IPS-18c (cell line): ENCODE measurements around the gene PALM.
A peak's percentile ranks its signal among the peaks of the same experiment; 100 is the strongest.

Experiments used
- H3K4me3 ChIP-seq: 2 replicates; pipeline ENCODE4 v1.7.0; 2013; ENCODE audit warnings: low read depth, mild to moderate bottlenecking, low read length, moderate library complexity; ENCODE audit not compliant: insufficient read depth
- H3K9me3 ChIP-seq: one replicate; pipeline ENCODE4 v1.6.1; 2013; ENCODE audit warnings: mild to moderate bottlenecking, low read length, moderate library complexity; ENCODE audit not compliant: control insufficient read depth, insufficient read depth

The PALM gene

DNA sequence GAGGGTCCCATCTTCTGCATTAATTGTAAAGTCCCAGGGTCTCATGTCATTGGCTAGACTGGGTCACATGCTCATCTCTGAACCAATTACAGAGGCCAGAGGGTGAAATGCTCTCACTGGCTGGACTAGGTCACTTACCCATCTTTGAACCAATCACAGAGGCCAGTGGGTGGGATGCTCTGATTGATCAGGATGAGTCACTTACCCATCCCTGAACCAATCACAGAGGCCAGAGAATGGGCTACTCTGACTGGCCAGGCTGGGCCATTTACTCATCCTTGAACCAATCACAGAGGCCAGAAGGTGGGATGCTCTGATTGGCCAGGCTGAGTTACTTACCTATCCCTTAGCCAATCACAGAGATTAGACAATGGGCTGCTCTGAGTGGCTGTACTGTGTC is 47.5 kb downstream of the PALM start:
- Histone ChIP-seq H3K9me3 (peaks cover 3% of the 10 kb centered on the region), H3K4me3 (no peak overlapping the region)

DNA sequence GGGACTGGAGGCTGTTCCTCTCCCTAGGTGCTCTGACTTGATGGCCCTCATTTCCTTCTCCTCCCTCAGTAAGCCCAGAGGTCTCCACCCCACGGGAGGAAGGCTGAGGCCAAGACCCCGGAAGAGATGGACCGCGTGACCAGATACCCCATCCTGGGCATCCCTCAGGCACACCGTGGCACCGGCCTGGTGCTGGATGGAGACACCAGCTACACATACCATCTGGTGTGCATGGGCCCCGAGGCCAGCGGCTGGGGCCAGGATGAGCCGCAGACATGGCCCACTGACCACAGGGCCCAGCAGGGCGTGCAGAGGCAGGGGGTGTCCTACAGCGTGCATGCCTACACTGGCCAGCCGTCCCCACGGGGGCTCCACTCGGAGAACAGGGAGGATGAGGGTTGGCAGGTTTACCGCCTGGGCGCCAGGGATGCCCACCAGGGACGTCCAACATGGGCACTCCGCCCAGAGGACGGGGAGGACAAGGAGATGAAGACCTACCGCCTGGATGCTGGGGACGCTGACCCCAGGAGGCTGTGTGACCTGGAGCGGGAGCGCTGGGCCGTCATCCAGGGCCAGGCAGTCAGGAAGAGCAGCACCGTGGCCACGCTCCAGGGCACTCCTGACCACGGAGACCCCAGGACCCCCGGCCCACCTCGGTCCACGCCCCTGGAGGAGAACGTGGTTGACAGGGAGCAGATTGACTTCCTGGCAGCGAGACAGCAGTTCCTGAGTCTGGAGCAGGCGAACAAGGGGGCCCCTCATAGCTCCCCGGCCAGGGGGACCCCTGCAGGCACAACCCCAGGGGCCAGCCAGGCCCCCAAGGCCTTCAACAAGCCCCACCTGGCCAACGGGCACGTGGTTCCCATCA is 48.3 kb downstream of the PALM start:
- Histone ChIP-seq H3K9me3 (peaks cover 3% of the 10 kb centered on the region), H3K4me3 (no peak overlapping the region)

DNA sequence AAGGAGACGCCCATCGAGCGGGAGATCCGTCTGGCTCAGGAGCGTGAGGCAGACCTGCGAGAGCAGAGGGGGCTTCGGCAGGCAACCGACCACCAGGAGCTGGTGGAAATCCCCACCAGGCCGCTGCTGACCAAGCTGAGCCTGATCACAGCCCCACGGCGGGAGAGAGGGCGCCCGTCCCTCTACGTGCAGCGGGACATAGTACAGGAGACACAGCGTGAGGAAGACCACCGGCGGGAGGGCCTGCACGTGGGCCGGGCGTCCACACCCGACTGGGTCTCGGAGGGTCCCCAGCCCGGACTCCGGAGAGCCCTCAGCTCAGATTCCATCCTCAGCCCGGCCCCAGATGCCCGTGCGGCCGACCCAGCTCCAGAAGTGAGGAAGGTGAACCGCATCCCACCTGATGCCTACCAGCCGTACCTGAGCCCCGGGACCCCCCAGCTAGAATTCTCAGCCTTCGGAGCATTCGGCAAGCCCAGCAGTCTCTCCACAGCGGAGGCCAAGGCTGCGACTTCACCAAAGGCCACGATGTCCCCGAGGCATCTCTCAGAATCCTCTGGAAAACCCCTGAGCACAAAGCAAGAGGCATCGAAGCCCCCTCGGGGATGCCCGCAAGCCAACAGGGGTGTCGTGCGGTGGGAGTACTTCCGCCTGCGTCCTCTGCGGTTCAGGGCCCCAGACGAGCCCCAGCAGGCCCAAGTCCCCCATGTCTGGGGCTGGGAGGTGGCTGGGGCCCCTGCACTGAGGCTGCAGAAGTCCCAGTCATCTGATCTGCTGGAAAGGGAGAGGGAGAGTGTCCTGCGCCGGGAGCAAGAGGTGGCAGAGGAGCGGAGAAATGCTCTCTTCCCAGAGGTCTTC is 49.3 kb downstream of the PALM start:
- no peaks in the 10 kb centered on the region for H3K9me3 ChIP-seq
- H3K4me3 ChIP-seq, result no peak overlapping the region

DNA sequence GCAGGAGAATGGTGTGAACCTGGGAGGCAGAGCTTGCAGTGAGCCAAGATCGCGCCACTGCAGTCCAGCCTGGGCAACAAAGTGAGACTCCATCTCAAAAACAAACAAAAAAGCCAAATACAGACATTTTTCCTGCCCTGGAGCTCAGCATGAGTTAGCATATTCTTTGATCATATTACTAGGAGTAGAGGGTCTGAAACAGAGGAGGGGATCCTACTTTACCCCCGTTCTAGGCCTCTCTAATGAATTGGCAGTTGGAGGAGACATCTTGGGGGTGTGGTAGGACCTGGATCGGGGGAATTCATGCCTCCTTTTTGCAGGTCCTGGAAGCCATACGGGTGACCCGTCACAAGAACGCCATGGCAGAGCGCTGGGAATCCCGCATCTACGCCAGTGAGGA is 54.4 kb downstream of the PALM start:
- peaks cover 2% of the 10 kb centered on the region for H3K9me3 ChIP-seq

DNA sequence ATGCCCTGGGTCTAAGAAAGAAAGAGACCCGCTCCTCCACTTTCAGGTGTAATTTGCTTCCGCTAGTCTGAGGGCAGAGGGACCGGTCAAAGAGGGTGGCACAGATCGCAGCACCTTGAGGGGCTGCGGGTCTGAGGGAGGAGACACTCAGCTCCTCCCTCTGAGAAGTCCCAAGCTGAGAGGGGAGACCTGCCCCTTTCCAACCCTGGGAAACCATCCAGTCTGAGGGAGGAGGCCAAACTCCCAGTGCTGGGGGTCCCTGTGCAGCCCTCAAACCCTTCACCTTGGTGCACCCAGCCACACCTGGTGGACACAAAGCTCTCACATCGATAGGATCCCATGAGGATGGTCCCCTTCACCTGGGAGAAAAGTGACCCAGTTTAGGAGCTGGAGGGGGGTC is 55.1 kb downstream of the PALM start:
- peaks cover 2% of the 10 kb centered on the region for H3K9me3 ChIP-seq
- no peak overlapping the region for H3K4me3 ChIP-seq

More for the DNA sequence above, 54.4 kb downstream of the PALM start:
- no peak overlapping the region for H3K4me3 ChIP-seq

DNA sequence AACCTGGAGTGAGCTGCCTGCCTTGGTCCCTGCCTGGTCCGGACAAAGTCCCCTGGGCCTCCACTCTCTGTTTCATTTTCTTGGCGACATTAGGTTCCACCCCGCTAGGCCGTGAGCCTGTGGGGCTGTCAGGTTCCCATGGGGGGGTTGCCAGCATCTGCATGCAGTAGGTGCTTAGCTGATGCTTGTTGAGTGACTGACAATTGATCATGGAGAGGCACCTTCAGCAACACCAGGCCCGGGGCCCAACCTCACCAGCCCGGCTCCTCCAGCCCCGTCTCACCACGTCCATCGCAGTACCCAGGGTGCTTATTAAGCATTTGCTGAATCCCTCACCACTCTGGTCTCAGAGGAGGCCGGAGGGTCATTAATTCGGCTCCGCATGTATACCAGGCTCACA is 55.6 kb downstream of the PALM start:
- peaks cover 2% of the 10 kb centered on the region for H3K9me3 ChIP-seq
- no peak overlapping the region for H3K4me3 ChIP-seq

DNA sequence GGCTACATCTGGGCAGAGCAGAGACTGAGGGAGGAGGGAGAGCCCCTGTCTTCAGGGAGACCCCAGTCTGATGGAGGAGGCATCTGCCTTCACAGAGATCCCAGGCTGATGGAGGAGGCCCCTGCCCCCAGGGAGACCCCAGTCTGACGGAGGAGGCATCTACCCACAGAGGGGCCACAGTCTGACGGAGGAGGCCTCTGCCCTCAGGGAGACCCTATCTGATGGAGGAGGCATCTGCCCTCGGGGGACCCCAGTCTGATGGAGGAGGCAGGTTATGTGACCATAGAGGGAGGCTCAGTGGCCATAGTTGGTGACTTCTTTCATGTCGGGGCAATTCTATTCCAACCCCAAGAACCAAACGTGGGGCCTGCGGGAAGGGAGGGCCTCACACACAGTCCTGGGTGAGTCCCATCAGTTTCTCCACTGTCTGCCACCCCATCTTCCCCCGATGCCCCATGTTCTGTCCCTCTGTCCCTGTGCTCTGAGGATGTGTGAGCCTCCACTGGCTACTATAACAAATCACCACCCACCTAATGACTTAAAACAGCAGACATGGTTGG is 56.5 kb downstream of the PALM start:
- Histone ChIP-seq H3K9me3 (peaks cover 2% of the 10 kb centered on the region), H3K4me3 (no peak overlapping the region)

DNA sequence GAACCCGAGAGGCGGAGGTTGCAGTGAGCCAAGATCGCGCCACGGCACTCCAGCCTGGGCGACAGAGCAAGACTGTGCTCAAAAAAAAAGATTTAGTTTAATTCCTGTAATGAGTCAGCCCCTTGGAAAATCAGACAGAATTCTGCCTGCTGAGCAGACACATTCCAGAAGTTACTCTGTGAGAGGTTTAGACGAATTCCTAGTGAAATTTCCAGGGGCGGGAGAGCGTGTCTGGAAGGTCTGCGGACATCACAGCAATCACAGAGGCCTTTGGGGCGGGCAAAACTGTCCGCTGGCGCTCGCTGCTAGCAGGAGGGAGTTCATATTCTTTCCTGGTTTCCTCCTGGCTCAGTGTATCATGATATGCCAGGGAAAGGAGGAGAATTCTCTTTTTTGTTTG is 59.7 kb downstream of the PALM start:
- H3K9me3 ChIP-seq, result peaks cover 2% of the 10 kb centered on the region

DNA sequence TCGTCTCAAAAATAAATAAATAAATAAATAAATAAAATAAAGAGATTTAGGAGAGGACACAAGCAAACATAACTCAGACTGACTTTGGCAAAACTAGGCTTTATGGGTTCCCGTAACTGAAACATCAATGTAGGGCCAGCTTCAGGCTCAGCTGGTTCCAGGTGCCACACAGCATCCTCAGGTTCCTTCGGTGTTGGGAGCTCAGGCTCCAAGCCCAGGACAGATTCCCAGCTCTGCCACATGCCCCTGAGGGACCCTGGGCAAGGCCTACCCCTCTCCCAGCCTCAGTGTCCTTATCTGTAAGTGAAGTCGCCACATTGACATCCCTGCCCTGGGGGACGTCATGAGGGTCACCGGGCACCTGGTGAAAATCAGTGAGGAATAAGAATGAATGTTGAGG is 60.9 kb downstream of the PALM start:
- peaks cover 2% of the 10 kb centered on the region for H3K9me3 ChIP-seq
- no peak overlapping the region for H3K4me3 ChIP-seq

More for the DNA sequence above, 59.7 kb downstream of the PALM start:
- no peak overlapping the region for H3K4me3 ChIP-seq

DNA sequence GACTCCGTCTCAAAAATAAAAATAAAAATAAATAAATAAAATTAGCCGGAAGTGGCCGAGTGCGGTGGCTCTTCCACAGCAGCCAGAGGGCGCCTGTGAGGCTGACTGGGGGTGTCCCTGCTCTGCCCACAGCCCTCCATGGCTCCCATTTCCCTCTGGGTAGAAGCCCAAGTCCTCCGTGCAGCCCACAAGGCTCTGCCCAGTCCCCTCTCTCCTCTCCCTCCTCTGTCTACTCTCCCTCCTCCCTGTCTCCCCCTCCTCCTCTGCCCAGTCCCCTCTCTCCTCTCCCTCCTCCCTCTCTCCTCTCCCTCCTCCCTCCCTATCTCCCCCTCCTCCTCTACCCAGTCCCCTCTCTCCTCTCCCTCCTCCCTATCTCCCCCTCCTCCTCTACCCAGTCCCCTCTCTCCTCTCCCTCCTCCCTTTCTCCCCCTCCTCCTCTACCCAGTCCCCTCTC is 62.6 kb downstream of the PALM start:
- H3K9me3 ChIP-seq, result peaks cover 2% of the 10 kb centered on the region
- no peak overlapping the region for H3K4me3 ChIP-seq

DNA sequence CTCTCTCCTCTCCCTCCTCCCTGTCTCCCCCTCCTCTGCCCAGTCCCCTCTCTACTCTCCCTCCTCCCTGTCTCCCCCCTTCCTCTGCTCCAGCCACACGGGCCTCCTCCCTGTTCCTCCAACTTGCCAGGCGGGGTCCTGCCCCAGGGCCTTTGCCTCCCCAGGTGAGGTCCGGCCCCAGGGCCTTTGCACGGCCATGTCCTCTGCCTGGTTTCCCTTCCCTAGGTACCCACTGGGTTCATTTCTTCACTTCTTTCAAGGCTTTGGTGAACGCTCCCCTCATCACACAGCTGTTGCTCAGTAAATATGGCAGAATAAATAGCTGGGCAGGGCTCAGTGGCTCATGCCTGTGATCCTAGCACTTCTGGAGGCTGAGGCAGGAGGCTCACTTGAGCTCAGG is 63.3 kb downstream of the PALM start:
- no peak overlapping the region for H3K4me3 ChIP-seq
- no peaks in the 10 kb centered on the region for H3K9me3 ChIP-seq

DNA sequence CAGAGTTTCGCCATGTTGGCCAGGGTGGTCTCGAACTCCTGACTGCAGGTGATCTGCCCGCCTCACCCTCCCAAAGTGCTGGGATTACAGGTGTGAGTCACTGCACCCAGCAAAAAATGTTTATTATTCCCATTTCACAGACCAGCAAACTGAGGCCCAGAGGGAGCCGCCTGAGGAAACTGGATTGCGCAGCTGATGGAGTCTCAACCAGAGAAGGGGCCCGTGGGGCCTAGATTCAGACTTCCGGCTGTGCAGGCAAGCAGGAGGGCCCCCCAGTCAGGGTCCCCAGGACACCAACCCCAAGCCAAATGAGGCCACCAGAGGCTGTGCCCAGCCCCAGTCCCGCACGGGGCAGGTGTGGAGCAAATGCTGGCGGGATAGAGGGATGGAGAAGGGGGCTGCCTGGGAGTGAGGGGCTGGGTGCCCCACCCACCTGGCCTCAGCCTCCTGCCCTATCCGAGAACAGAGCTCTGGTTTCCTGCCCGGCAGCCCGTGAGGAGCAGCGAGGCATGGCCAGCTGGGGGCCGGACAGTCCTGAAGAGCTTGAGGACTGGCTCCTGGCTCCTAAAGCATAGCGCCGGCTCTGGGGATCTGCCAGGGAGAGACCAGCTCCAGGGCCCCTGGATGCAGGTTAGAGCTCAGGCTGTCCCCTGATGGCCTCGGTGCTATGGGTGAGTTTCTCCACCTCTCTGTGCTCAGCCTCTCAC is 64.1 kb downstream of the PALM start:
- Histone ChIP-seq H3K4me3 (no peak overlapping the region), H3K9me3 (no peaks in the 10 kb centered on the region)

DNA sequence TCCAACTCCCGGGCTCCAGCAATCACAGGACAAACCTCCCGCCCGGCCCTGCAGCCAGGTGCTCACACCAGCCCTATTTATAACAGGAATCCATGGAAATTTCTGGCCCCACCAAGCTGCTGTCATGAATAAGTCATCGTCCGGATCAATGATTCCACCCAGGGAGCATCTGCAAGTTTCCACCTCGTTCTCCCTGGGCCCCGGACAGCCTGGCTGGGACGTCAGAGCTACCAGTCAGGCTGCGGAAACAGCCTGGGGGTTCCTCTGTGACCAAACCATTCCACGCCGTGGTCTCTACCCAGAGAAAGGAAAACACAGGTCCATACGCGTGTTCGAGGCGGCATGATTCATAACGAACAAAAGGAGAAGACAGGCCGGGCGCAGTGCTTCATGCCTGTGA is 67.8 kb downstream of the PALM start:
- H3K9me3 ChIP-seq, result no peaks in the 10 kb centered on the region
- no peak overlapping the region for H3K4me3 ChIP-seq

DNA sequence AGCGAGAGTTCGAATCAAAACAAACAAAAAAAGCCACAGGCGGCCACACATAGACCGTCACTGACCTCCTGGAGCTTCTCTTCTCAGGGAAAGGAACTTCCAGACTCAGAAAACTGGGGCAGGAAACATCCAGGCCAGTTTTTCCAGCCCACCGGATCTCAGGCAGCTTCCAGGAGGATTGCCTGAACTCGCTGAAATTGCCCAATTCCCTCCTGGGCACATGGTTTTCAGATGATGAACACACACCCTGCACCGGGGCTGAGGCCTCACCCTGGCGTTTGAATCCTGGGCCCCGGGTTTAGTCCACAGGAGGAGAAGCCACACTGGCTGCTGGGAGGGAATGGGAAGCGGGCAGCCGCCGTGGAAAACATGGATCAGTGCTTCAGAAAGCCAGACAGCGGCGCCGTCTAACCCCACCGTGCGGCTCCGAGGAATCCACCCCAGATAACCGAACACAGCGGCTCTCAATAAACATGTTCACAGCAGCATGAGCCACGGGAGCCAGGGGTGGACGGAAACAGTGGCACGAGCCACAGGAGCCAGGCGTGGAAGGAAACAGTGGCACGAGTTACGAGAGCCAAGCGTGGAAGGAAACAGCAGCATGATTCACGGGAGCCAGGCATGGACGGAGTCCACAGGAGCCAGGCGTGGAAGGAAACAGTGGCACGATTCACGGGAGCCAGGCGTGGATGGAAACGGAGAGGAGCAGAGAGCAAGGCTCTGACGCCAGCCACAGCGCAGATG is 70.3 kb downstream of the PALM start:
- no peak overlapping the region for H3K4me3 ChIP-seq
- no peaks in the 10 kb centered on the region for H3K9me3 ChIP-seq

DNA sequence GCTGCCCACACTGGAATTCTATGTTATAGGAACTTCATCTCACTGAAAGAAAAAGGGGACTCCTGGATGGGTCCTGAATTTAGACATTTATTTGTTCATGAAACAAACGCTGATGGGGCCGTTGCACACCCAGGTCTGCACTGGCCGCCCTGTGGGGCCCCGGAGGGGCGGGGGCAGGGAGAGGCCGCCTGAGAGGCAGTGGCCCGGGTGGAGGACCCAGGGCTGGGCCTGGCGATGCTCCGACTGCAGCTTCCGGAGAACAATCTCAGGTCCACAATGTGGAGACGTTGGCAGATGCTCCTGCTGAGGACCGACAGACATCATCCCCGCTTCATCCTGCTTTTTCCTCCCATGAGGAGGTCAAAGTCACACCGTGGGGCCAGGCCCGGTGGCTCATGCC is 72.2 kb downstream of the PALM start:
- H3K4me3 ChIP-seq, result no peak overlapping the region

DNA sequence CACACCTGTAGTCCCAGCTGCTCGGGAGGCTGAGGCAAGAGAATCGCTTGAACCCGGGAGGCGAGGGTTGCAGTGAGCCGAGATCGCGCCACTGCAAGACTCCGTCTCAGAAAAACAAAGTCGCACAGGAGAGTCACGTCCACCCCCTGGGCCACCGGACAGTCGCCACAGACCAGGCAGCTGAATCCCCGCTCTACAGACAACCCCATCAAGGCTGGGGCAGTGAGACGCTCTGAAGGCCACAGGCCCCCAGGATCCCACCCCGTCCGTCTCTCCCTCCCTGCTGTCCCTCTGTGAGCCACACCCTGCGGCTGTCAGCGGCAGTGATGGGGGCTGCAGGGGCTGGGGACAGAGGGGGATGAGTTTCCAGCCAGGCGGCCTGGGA is 73.1 kb downstream of the PALM start:
- Histone ChIP-seq H3K4me3 (peak overlapping the region; percentile 36; the same call in 1 of the 2 replicates), H3K9me3 (no peaks in the 10 kb centered on the region)

More for the DNA sequence above, 72.2 kb downstream of the PALM start:
- no peaks in the 10 kb centered on the region for H3K9me3 ChIP-seq
